Activated T-cell treated with anti-CD3 and anti-CD28 coated beads for 4 hours (primary cell): ENCODE results near the gene EIF1B.
A peak's percentile ranks its signal among the peaks of the same experiment; 100 is the strongest.

Experiments used
- DNase-seq: peaks from one replicate; pipeline ENCODE4 v3.0.0-alpha.2; 2020

EIF1B gene

DNA sequence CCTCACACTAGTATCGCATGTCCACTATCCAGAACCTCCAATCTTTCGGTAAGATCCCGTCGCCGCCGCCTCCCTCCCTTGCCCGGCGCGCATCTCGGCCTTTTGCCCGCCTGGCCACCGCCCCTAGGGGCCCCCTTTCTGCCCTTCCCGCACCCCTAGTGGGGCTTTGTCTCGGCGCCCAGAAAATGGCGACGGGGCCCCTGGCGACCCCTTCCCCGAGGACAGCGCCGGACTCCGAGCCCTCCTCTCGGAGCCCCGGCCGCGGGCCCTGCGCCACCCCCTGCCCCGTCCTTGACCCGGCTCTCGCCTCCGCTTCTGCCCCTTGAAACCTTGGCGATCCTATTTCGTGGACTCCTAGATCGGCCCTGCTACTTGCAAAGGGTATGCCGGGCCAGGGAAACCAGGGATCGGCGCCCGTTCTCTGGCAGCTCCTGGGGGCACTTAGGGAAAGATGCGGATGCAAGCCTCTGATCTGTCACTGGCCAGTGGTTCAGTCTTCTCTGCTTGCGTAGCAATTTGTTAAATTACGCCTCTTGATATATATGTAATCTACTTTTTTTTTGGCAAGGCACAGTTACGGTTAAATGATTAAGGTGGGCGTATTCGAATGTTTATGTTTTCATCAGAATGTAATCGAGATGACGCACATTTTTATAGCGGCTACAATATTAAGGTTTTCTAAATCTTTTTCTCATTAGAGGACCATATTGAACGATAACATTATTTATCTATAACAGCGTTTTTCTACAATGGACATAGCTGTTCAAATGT, 603 bp downstream of the EIF1B start:
- no peak for DNase-seq

DNA sequence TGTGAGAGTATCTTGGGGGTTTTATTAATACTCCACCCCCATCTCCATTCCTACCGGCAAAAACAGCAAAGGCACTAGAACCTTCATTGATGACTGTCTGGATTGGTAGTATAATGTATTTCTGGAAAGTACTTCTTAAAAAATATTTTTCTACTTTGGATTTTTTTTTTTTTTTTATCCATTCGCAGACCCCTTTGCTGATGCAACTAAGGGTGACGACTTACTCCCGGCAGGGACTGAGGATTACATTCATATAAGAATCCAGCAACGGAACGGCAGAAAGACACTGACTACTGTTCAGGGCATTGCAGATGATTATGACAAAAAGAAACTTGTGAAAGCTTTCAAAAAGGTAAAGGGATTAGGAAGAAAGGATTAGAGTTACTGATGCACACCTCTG, 1.2 kb downstream of the EIF1B start:
- no peak for DNase-seq

DNA sequence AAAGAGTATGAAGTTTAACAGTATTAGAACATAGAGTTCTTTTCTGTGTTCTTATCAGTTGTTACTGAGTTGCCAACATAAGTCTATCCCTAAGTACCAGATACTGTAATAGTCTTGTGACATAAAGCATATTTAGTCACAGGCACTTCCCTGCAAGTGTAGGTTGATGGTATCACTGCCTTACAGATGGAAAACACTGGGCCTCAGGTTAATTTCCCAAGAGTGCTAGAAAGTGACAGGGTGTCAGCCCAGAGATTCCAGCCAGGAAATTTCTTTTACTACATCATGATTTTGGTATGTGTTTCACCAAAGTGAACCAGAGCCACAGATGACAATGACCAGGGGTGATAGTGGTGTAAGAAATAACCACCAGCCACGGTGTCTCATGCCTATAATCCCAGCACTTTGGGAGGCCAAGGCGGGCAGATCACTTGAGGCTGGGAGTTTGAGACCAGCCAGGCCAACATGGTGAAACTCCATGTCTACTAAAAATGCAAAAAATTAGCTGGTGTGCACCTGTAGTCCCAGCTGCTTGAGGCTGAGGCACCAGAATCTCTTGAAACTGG, 3.2 kb downstream of the EIF1B start:
- no peak for DNase-seq

DNA sequence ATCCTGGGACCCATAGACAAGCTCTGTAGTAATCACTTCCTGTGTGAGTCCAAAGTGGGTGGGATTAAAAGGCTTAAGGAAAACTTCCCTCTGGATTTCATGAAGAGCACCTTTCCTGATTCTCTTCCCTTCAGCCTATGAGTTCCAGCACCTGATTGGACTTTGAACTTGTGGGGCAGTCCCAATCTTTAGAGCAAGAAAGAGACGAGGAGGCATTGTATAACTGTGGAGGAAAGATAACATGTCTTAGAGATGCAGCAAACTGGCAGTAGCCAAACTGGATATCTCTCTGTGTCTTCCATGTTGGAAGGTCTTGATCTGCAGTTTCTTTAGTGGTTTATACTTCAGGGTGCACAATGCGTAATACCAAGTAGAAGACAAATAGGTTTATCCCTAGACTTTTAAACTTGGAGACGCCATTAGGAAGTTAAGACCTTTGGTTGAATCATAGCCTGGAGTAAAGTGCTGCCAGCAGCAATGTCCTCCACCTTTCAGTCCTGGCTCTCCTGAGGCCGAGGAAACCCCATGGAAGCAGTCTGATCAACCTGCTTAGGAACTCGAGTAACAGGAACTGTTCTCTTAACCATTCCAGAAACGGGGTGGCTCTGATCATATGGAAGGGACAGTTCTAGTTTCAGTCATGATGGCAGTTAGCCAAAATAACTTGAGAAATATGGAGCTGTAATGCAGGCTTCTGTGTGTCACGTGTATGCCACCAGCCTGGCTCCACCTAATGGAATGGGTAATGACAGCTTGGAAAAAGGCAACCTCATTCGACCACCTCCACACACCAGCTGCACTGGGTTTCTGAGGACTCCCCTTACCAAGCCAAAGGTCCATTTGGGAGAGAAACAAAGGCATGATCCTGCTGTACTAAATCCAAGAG, 4.7 kb downstream of the EIF1B start:
- DNase-seq: no peak

DNA sequence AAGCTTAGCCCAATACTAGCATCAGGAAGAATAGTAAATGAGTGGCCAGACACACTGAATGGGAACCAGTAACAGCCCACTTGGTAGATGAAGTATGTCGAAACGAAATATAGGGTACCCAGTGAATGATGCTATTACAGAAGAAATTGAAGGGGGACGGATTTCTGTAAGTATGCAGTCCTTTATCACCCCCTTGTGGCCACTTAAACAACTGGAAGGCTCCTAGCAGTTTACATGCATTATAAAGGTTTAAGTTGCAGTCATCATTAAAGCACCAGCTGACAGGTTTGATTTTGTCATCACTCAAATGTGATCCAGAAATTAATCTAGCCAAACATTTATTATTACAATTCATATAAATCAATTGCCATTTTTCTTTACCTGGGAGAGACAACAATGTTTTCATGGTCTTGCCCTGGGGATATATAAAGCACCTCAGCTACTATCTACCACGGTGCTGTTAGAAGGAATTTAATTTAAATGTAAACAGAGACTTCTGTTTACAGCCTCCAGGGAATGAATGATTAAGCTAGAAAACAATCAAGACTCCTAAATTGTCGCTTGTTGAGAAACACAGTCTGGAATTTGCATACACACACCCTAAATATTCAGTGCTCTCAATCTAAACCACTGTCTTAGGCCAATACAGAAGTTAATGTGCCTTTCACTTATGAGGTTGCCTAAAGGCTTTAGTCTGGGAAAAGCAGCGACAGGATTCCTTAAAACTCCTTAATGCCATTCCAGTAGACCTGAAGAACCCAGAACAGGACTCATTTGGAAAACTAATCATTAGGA, 7.8 kb downstream of the EIF1B start:
- DNase-seq: peak; percentile 29

DNA sequence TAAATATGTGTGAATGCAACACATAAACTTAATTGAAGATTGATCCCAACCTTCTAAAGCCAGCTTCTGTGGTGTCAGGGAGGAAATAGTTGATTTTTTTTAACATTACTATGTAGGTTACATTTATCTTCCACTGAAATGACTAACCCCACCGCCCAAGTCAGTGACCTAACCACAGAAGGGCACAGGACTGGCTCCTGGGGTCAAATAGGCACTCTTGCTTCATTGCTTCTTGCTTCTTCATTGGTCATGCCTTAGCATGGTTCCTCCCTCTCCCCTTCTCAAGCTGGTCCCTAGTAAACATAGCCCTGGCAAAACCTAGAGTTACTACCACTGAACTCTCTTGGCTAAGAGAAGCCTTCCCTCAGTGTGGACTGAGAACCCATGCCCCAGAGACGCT, 12.3 kb downstream of the EIF1B start:
- no peak for DNase-seq

DNA sequence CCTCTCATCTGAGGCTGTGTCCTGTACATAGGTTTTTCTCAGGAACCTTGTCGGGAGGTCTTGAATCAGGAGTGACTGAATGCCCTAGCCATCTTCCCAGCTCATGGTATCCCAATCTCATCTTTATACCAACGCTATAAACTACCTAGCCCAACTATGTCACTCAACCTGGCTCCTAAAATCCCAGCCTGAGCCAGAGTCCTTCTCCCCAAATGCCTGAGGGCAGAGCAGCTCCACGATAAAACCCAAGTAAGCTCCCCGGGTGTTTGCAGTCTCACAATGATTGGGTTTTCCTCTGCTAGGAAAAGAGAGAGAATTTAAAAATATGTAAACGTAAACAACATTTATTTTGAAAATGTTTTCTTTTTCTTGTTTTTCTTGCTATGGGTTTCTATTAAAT, 14.4 kb downstream of the EIF1B start:
- no peak for DNase-seq

DNA sequence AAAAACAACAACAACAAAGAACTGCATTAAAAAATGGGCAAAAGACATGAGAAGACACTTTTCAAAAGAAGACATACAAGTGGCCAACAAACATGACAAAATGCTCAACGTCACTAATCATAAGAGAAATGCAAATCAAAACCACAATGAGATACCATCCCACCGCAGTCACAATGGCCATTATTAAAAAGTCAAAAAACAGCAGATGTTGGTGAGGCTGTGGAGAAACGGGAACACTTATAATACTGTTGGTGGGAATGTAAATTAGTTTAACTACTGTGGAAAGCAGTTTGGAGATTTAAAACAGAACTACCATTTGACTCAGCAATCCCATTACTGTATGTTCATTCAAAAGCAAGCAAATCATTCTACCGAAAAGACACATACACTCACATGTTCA, 15.1 kb downstream of the EIF1B start:
- DNase-seq: no peak

DNA sequence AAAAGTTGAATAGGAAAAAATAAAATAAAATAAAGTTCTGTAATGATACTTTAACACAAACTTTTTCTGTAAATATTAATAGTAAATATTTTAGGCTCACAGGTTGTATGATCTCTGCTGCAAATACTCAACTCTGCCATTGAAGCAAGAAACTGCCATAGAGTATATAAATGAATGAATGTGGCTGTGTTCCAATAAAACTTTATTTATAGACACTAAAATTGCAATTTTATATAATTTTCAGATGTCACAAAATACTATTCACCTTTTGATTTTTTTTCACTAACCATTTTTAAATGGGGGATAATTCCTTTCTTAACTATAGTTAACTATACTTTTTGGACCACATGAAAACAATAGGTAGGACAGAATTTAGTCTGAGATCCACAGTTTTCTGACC, 16.0 kb downstream of the EIF1B start:
- no peak for DNase-seq

DNA sequence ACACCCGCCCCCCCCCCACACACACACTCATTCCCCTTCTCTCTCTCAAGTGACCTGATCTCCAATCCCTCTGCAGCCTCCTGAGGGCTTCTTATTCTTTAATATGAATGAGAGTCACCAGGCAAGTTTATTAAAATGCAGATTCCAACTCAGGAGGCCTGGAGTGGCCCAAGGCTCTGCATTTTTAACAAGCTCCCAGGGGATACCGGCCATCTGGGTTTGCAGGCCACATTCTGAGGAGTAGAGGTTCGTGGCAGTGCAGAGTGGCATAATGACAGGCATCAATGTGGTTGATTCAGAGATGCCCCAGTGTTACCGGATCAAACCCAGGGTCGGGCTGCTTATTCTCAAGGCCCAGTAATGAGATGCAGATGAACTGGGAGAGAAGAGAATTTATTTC, 18.9 kb downstream of the EIF1B start:
- no peak for DNase-seq

DNA sequence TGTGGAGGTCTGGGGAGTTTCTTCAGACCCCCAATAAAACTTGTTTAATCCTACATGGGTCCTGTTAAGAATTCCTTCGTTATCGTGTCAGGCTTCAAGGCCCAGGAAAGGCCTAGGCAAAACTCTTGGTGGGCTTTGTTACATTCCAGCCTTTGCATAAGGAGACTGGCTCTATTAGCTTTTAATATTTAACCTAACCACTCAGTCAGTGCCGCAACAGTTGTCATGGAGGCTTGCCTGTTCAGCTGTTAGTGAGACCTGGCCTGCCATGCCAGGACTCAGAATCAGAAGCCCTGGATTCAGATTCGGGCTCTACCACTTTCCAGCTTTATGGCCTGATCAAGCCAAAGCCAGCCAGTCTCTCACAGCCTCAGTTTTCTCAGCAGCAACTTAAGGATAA, 19.6 kb downstream of the EIF1B start:
- DNase-seq: no peak

DNA sequence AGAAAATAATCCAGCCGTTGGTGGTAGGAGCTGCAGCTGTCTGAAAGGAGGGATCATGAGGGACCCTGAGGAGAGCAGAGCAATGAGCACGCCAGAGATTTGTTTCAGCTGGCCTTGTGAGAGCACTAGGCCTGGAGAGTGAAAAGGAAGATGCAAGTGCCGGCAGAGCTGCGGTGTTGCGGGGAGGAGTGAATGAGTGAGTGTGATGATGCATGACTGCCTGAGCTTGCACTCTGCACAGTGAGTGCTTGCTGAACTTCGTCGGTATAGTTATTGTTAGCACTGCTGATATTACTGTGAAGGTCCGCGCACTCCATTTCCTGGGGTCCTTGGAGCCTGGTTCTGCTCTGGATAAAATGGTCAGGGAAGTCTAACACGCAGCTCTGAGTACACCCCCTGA, 23.2 kb downstream of the EIF1B start:
- DNase-seq: no peak

DNA sequence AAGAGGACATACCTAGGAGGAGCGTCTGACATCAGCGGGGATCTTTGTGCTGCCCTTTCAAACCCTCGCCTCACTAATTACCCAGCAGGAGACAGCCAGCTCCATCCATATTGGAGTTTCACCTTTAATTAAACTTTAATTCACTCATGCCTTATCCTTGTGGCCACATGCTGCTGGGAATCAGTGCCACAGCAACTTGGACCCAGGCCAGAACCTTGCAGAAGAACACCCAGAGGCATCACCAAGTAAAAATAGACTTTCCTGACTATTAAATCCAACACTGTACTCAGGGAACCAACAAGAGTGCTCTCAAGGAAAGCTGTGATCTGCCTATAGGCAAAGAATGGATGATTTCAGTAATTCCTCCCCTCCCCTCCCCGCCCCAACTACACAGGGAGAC, 23.9 kb downstream of the EIF1B start:
- no peak for DNase-seq

DNA sequence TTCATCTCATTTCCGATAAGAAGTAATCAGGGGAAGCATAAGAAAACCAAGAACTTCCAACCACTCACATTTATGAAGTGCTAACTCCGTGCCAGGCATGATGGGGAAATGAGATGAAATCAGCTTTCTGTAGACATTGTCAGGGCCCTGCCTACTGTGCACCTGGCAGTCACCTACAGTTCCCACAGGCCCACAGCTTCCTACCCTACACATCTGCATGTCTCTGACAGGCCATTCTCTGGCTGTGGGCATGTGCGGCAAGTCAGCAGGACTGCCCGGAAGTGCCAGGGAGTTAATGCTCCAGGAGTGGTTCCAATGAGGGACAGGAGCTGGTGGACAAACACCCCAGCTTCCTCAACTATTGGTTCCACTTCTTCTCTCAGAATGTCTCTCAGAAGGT, 24.3 kb downstream of the EIF1B start:
- no peak for DNase-seq

DNA sequence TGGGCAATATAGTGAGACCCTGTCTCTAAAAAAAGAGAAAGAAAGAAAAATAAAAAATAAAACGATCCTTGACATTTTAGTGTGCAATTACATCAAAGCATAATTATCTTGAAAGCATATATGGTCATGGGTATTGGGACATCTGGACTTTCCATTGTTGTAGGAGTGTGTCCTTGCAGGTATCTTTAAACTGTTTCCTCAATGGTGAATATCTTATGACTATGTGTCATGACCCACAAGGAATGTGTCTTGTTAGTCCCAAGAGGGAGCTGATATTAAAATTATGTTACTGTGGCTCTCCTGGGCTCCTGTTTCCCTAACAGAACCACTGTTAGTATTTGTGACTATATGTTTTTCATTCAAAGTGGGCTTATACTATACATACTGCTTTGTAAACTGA, 26.6 kb downstream of the EIF1B start:
- DNase-seq: no peak

DNA sequence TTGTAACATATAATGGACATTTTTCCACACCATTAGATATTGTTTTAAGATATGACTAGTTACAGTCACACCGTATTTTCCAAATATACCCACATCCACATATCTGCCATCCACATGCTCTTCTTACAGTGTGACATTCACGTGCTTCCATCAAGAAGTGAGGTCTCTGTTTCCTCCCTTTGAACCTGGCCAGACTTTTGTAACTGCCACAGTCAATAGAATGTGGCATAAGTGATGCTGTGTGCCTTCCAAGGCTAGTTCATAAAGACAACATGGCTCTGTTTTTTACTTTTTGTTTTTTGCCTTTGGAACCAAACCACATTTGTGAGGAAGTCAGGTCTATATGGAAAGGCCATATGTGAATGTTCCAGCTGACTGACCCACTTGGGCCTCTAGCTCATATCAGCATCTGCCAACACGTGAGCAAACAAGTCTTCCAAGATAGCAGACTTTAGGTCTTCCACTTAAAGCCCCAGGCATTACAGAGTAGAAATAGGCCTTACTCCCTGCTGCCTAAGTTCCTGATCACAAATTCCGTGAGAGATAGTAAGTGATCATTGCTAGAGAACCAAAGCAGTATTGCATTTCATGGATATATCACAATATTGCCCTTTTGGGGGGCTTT, 27.1 kb downstream of the EIF1B start:
- no peak for DNase-seq

DNA sequence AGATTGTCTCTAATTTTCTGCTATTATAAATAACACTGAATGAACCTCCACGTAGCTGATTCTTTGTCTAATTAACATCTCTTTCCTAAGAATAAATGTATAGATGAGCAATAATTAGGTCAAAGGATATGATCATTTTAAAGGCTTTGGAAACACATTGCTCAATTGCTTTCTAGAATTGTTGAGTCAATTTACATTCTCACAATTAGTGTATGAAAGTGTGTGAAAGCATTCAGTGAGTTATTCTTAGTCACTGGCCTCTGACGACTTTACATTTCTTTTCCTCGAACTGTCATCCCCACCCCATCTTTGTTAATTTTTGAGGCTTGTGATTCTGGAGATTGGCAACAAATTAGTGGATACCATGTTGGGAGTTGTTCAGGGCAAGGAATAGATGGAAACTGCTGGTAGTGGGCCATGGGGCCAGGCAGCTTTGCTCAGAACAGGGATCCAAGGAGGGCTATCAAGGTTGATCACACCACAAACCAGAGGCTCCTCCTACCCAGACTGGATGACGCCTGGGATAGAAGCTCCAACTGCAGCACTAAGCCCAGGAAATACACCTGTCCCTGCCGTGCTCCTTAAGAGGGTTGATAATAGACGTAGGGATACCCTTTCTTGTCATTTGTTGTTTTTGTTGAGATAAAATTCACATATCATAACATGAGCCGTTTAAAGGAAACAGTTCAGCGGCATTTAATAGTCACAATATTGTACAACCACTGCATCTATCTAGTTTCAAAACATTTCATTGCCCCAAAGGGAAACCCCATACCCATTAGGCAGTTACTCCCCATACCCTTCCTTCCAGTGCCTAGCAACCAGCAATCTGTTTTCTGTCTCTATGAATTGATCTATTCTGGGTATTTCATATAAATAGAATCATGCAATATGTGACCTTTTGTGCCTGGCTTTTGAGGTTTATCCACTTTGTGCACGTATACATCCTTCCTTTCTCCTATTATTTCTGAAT, 27.9 kb downstream of the EIF1B start:
- DNase-seq: no peak

DNA sequence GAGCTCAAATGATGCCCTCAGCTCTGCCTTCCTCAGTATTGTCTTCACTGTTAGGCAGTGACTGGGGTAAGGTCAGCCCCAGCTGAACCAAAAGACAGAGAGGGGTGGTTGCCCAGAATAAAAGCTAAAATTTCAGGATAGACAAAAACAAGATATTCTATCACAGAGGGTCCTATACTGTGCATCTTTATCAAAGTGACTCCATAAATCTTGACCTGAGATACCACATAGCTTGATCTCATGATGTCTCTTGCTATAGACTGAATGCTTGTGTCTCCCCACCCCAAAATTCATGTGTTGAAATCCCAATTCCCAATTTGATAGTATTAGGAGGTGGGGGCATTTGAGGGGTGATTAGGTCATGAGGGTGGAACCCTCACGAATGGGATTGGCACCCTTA, 30.4 kb downstream of the EIF1B start:
- DNase-seq: no peak

DNA sequence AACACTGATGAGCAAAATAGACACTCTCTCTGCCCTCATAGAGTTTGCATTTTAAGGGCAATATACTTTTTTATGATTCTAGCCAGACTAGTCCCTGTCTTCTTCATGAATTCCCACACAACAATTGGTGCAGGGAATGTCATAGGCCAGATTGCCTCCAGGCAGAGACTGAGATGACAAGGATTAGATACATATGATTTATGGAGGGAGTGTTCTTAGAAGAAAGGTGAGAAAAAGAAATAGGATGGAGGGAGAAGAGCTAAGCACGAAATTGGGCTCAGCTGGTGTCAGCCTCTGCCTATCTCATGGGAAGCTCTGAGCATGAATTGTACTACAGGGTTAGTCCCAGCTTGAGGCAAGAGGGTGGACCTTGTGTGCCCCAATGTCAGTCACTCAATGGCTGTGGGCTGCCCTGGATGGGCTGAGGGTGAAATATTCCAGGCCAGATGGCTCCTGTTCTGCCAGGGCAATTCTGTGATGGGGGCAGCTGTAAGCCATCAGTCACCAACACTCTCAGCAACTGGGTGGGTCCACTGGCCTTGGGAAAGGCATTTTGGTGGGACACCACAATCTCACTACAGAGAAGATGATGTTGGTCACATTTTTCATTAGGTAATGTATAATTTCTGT, 31.1 kb downstream of the EIF1B start:
- DNase-seq: no peak

DNA sequence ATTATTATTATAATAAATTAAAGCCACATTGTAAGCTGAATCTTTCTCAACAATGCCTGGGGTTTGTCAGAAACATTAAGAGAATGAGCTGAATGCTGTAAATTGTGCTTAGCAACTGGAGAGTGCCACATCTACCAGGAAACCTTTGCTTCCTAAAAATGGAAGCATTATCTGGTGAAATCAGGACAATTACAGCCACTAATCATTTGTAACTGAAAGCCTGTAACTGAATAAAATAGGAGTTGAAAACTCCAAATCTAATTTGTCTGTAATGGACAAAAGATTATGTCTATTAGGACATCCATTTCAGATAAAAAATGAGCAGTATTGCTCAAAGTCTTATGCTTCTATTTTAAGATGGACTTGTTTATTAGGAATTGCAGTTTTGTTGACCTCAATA, 32.2 kb downstream of the EIF1B start:
- DNase-seq: no peak

DNA sequence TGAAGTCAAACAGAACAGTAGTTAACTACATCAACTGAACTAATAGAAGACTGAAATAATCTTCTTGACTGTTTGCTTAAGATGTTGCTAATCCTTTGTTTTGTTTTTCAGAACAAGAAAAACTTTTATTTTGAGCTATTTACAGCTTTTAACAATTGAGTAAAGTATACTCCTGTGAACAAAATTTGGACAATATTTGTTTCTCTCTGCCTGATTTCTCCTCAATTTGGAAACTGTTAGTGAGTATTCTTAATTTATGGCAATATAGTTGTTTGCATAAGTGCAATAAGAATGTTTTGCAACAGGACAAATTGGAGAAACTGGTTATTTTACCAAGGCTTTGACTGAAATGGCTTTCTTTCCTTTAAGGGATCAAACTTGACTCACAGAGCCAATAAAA, 41.0 kb downstream of the EIF1B start:
- DNase-seq: no peak
